Vagina (tissue), 2 donors: ENCODE results near the gene ZNF239.

Source experiments
- CTCF ChIP-seq, 3 experiments: fragments of 450-650 bp in 2 of 3; fragments of 200-600 bp in 1 of 3; sonication (generic) in 1 of 3; IDR thresholded peaks; one replicate each; pipeline ENCODE4 v1.5.1; 2017 to 2019; ENCODE audit warnings: antibody characterized with exemption in 3 of 3, mild to moderate bottlenecking in 2 of 3, moderate library complexity in 2 of 3
- POLR2AphosphoS5 ChIP-seq, 2 donors: sonication (generic); formaldehyde crosslinking; IDR thresholded peaks; one replicate each; pipeline ENCODE4 v1.9.0; 2017; ENCODE audit warnings: antibody characterized with exemption in 2 of 2, mild to moderate bottlenecking in 2 of 2, low read depth in 1 of 2; ENCODE audit not compliant: insufficient read depth in 1 of 2

- TF ChIP-seq CTCF (IDR thresholded peaks at IDR 0.05) = no peak
- TF ChIP-seq POLR2AphosphoS5 (IDR thresholded peaks at IDR 0.05; ENCODE audit: insufficient read depth in 1 of 2, low read depth in 1 of 2) = no peak
Observed at GRCh38 chr10:43607199-43607573, 32.8 kb upstream of the ZNF239 start.
